ENCODE results near the gene JAKMIP1.

The JAKMIP1 gene

DNA sequence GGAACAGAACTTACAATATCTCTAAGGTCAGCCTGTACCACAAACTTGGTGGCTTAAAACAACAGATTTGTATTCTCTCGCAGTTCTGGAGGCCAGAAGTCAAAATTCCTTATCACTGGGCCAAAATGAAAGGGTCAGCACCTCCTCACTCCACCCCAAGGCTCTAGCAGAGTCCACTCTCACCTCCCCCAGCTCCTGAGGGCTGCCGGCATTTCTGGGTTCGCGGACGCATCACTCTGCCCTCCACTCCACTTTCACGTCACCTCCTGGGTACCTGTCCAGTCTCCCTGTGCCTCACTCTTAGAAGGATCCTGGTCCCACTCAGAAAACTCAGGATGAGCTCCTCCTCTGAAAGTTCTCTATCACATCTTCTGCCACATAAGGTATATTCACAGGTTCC lies 34.6 kb downstream of the JAKMIP1 start:
- H3K4me3 ChIP-seq (ENCODE audit: low read length), result no peak overlapping the region
- DNase-seq (ENCODE audit: low read depth), result no peak
- no peak for TF ChIP-seq CTCF (conservative IDR thresholded peaks at IDR 0.05; ENCODE audit: low read depth, low read length)

DNA sequence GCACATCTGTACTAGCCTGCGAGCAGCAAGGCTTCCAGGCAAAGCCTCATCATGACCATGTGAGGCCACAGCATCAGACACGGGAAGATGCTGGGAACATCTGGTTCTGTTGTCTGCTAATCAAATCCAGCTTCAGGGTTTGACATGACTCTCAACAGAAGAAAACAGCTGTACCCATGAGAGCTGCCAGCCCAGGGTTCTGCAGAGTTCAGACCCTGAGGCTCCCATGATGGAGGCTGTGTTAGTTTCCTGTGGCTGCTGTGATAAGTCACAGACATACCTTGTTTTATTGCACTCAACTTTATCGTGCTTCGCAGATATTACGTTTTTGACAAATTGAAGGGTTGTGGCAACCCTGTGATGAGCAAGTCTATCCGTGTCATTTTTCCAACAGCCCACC lies 37.5 kb downstream of the JAKMIP1 start:
- DNase-seq (ENCODE audit: low read depth), result no peak
- TF ChIP-seq CTCF (conservative IDR thresholded peaks at IDR 0.05; ENCODE audit: low read depth, low read length), result no peak
- H3K4me3 ChIP-seq (ENCODE audit: low read length), result no peak overlapping the region

DNA sequence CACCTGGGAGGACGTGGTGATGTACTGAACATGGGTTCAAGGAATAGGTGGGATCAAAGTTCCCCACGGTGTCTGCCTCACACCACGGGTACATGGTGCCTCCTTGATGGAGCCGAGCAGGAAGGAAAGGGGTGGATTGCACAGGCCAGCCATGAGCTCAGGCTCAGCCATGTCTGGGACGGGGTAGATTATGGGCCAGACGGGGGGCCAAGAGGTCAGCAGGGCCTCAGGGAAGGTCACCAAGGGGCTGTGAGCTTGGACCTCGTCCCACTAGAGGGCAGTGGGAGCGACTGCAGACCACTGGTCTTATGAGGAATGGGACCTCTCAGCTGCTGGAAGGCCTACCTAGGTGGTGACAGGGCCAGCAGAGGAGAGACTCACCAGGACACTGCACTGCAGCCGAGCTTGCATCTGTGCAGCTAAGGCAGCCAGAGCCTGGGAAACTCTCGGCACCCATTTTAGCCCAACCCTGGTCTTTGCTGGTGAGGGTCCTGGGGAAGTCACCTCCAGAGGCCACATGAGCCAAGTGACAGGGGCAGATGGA lies 38.4 kb downstream of the JAKMIP1 start:
- TF ChIP-seq CTCF (conservative IDR thresholded peaks at IDR 0.05; ENCODE audit: low read depth, low read length), result no peak
- DNase-seq (ENCODE audit: low read depth), result no peak
- H3K4me3 ChIP-seq (ENCODE audit: low read length), result no peak overlapping the region

DNA sequence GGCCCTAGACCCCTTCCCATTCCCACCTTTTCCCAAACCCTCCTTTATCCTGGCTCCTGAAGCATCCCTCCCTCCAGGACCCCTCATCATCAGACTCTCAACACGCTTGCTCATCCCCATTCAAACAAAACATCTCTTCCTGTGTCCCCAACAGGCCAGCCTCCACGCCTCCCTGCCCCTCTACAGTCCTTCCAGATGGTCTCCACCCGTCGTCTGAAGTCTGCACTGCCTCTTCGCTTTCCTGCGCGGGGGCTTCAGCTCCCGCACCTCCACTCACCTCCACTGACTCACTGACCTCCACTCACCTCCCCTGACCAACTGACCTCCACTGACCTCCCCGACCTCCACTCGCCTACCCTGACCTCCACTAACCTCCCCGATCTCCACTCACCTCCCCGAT lies 39.8 kb downstream of the JAKMIP1 start:
- no peak for TF ChIP-seq CTCF (conservative IDR thresholded peaks at IDR 0.05; ENCODE audit: low read depth, low read length)
- no peak for DNase-seq (ENCODE audit: low read depth)
- no peak overlapping the region for H3K4me3 ChIP-seq (ENCODE audit: low read length)

DNA sequence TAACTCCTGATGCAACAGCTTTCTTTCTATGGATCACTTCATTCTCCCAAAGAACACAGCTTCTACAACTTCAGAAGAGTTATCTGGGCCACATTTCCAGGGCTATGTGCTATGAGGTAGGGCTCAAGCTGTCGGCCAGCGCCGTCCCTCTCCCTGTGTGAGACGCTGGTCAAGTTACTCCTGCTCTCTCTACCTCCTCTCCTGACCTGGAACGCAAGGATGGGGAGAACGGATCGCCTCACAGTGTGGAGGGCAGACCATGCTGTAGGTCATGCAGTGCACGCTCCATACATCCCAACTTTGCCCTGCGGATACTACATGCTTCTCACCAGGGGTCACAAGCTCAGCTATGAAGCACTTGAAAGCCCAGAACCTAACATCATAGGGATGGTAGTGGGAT lies 42.4 kb downstream of the JAKMIP1 start:
- TF ChIP-seq CTCF (conservative IDR thresholded peaks at IDR 0.05; ENCODE audit: low read depth, low read length), result no peak
- no peak overlapping the region for H3K4me3 ChIP-seq (ENCODE audit: low read length)
- no peak for DNase-seq (ENCODE audit: low read depth)

- no peak for DNase-seq (ENCODE audit: low read depth)
- no peak for TF ChIP-seq CTCF (conservative IDR thresholded peaks at IDR 0.05; ENCODE audit: low read depth, low read length)
- no peak overlapping the region for H3K4me3 ChIP-seq (ENCODE audit: low read length)
Observed at GRCh38 chr4:6155996-6156750, 44.2 kb downstream of the JAKMIP1 start.

DNA sequence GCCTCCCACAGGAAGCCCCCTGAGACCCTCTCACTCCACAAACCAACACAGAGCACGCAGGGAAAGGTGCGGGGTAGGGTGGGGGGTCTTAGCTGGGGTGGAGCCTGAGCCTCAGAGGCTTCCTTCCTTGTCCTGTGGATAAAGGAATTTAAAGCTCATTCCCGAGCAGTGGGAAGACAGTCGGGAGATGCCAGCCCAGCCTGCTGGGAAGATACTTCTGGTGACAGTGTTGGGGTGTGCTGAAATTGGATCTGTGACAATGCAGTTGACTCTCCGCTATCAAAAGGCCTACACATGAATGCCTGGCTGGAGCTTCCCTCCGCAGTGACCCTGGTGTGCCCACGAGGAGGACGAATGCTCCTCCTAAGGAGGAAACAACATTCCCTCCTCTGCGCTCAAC lies 45.5 kb downstream of the JAKMIP1 start:
- TF ChIP-seq CTCF (conservative IDR thresholded peaks at IDR 0.05; ENCODE audit: low read depth, low read length), result no peak
- no peak overlapping the region for H3K4me3 ChIP-seq (ENCODE audit: low read length)
- no peak for DNase-seq (ENCODE audit: low read depth)

All from retinal pigment epithelial cell (primary cell).